ENCODE results near the gene SEC61B.

The SEC61B gene

DNA sequence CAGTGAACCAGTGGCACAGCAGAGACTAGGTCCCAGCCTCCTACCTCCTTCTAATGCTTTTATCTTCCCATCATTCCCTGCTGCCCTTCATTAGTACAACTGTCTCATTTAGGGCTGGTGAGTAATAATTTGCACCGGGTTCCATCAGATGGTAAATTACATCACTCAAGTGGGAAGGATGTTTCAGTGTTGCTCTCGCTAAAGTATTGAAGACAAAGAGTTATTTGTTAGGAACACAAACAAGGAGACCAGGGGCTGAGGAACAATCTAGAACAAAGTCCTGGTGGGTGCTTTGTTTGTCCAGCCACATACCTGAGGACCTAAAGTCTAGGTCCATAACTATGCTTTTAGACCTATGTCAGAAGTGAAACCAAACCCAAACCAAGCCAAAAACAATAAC lies 52.4 kb downstream of the SEC61B start:
- TF ChIP-seq, protein P1, sequence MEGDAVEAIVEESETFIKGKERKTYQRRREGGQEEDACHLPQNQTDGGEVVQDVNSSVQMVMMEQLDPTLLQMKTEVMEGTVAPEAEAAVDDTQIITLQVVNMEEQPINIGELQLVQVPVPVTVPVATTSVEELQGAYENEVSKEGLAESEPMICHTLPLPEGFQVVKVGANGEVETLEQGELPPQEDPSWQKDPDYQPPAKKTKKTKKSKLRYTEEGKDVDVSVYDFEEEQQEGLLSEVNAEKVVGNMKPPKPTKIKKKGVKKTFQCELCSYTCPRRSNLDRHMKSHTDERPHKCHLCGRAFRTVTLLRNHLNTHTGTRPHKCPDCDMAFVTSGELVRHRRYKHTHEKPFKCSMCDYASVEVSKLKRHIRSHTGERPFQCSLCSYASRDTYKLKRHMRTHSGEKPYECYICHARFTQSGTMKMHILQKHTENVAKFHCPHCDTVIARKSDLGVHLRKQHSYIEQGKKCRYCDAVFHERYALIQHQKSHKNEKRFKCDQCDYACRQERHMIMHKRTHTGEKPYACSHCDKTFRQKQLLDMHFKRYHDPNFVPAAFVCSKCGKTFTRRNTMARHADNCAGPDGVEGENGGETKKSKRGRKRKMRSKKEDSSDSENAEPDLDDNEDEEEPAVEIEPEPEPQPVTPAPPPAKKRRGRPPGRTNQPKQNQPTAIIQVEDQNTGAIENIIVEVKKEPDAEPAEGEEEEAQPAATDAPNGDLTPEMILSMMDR (IDR thresholded peaks at IDR 0.05; ENCODE audit: extremely low read depth, missing control alignments), result no peak
- no peak for DNase-seq (ENCODE audit: low spot score)

Measured in GM20000 (cell line).